NCI-H2227 (cell line): ENCODE data around the gene YIF1A.

Experiments used
- DNase-seq: peaks from one replicate; lab custom pipeline; 2025; ENCODE audit not compliant: unreplicated experiment; lab: John Stamatoyannopoulos, UW

YIF1A gene

DNA sequence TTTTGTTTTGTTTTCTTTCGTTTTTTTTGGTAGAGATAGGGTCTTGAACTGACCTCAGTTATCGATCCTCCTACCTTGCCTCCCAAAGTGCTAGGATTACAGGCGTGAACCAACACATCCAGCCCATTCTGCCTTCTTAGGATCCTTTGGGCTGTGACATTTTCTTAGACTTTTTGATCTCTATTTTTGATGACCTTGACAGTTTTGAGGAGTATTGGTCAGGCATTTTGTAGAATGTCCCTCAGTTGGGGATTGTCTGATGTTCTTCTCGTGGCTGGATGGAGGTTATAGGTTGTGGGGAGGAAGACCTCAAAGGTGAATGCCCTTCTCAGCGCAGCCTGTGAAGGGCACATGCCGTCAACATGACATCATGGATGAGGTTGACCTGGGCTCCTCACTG is 40.0 kb downstream of the YIF1A start:
- DNase-seq: no peak

DNA sequence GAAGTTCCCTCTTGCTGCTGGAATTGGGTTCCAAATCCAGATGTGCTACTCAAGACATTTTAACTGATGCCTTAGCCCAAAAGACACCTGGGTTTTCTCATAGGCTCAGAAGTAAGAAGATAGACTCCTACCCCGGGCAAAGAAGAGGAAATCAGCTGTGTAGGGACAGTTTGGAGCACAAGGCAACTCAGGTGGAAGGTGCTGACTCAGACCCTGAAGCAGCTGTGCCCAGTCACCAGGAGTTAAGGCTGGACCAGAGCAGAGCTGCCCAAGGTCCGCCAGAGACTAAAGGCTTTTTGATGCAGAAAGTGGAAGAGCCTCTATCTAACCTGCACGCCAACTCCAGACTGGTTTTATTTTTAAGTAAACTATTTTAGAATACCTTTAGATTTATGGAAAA is 41.1 kb downstream of the YIF1A start:
- no peak for DNase-seq

DNA sequence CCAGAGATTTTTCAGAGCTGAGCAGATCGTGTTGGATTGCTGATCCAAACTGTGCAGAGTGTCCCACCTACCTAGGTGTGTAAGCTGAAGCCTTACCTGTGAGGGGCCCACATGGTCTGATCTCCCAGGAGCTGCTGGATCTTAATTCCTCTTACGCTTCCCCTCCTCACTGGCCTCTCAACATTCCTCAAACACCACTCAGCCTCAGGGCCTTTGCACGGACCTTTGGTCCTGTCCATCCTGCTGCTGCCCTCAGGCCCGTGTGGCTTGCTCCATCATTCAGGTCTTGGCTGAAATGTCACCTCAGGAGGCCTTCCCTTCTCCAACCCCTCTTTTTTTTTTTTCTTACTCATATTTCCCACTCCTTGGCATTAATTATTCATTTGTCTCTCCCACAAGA is 41.6 kb downstream of the YIF1A start:
- no peak for DNase-seq

DNA sequence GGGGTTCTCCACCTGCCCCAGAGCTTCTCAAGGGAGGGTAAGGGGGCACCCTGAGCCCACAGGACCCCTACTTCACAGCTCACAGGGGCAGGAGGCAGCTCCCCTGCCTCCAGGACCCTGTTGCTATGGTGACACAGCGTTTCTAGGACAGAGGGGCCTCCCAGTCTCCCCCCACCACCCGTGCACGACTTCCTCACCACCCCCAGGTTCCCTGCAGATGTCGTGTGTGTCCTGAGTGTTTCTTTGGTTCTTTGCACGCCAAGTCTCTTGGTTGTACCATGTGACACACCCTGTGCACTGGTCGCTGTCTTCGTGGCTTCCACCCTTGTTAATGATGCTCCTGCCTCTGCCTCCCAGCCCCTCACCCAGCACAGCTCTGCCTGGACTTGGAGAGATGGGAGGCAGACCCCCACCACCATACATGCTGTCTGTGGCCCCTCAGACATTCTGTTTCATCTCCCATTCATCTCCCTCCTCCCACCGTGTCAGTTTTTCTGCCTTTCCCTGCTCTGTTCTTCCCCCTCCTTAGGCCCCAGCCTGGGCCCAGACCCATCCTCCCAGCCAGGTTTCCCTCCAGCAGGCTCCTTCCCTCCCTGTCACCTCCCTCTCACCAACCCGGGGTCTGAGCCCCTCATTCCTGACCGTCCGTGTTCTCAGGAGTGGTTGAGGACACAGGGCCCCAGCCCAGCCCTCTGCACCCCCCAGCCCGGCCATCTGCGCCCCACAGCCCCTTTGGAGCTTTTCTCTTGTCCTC is 45.0 kb downstream of the YIF1A start:
- DNase-seq: no peak

DNA sequence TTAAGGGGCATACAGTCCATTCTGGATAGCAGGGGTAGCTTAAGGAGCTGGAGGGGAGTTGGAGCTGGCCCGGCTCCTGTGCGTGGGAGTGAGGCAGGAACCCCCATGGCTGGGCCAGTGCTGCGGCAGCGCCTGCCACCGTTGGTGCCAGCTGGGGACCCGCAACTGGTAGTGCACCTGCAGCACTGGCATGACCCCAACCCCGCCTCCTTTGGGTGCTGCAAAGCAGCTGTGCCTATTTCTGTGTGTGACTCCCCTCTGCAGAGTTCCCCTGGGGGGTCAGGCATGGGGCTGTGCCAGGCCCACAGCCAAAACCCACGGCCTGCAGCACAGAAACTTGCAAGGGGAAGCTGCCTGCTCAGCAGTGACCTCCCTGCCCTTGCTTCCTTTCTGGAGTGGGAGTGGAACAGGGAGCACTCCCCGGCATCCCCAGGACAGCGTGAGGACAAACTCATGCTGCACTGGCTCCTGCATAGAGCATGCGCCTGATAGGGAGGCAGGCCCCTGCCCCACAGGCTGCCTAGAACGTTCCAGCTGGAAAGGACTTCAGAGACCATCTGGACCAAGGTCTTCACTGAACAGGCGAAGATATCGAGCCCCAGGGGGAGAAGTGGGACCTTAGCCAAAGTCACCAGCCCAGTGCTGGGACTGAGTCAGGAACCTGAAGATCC is 46.7 kb downstream of the YIF1A start:
- DNase-seq: no peak

DNA sequence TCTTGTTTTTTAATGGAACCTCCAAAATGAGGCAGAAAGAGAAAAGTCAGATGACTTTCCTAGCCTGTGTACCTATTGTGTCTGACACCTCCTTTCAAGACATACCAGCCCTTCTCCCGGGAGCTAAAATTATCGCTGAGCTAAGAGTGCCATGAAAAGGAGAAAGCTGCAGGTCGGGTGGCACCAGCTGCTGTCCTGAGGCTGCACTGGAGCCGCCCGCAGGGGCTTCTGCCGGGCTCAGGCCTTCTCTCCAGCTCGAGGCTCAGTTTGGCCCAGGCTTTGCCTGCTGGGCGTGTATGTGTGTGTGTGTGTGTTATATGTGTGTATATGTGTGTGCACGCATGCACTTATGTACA is 48.2 kb downstream of the YIF1A start:
- DNase-seq: no peak

DNA sequence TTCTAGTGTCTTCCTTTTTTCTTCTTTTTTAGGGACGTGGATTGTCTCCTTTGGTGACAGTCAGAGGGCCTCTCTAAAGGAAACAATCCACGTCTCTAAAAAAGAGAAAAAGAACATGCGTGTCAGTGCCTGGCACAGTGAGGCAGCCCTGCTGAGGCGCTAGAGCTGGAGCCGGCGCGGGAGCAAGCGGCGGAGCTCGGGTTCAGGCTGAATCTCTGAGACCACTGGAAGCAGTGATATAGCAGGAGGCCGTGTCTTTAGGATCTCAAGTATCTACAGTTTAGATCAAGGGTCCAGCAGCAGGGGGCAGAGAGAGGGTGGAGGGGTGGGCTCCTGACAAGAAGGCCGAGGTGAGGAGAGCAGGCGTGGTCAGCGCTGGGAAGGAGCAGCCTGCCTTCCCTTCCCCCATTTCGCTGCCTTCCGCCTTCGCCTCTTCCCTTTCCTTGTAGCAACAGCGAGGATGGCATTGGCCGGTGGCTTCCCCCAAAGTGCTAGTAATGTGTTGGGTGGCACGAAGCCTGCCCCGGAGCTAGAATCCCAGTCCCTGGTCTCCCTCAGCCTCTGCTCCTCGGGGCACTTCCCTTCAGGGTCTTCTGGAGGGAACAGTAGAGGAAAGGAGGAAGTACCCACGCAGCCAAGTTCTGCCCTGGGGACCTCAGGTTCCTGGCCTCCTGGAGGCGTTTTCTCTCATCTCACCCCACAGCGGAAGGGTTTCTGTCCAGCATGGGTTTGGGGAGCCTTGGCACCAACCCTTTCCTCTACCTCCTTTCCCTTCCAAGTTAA is 48.8 kb downstream of the YIF1A start:
- DNase-seq: no peak

DNA sequence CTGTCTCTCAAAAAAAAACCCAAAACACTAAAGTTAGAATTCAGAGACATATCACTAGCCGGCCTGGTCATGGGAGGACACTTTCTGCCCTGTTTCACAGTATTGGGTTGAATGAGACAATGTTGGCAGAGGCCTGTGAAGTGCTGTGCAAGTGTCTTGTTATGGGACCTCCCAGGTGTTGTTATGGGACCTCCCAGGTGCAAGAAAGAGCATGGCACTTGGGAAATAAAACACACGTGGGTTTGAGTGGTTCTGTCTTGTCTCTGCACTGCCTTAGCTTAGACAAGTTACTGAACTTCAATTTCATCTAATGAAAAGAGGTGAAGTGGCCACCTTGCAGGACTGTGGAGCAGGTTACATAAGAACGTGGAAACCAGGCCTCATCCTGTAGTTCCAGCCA is 49.4 kb downstream of the YIF1A start:
- no peak for DNase-seq

DNA sequence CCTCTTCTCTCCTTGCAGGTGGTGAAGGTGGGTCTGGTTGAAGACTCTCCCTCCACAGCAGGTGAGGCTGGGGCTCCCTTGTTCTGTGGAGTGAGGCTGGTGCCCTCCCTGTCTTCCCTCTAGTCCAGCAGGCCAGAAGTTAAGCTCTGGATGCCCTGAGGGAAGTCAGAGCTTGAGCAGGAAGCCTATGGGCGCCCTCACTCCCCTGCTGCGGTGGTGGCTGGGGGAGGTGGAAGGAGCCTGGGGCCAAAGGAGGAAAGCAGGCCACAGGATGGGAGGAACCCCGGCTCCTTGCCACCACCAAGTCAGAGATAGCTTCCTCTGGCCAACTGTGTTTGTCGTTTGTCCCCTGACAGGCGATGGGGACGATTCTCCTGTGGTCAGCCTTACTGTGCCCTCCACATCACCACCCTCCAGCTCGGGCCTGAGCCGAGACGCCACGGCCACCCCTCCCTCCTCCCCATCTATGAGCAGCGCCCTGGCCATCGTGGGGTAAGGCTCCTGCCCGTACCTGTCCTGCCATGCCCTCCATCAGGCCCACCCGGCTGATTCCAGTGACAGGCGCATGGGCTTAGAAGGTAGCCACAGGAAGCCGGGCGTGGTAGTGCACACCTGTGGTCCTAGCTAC is 50.0 kb downstream of the YIF1A start:
- no peak for DNase-seq

DNA sequence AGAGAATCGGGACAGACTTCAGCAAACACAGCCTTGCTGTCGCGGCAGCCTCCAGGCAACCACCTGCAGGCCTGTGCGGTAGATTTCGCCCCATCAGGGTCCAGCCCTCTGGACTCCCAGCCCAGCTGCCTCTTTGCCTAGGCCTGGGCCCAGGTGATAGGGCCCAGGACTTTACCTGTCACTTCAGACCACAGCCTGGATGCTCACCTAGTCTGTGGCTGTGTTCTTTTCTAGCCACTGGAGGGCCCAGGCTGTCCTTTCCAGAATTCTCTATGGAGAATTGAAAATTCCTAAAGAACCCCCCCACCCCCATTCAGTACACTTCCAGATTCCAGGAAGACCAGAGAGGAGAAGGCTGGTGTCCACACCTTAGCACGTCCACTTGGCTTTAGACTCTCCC is 51.1 kb downstream of the YIF1A start:
- no peak for DNase-seq

DNA sequence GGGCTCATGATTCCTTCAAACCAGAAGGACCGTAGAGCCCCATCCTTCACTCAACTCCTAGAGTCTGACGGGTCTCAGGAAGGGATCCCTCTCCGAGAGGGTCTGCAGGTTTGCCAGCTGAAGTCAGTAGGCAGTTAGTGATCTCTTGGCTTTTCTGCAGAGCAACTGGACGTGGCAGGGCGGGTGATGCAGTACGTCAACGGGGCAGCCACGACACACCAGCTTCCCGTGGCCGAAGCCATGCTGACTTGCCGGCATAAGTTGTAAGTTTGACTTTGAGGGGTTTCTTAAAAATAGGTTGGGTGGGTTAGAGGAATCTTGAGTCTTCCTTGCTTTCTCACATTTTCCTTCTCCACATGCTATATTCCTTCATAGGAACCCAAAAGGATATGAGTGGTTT is 53.8 kb downstream of the YIF1A start:
- DNase-seq: no peak
